H1 (cell line): ENCODE measurements around the gene DENND1A. TPM values are rescaled to one million over a fixed set of nuclear protein-coding genes. Genes with fewer than 3 reads are reported as not detected.

Experiments used
- BACH1 ChIP-seq: IDR thresholded peaks from 2 replicates; pipeline ENCODE4 v1.6.1; 2012; ENCODE audit warnings: low read length, improper control_type of control experiment
- BRCA1 ChIP-seq: IDR thresholded peaks from 2 replicates; pipeline ENCODE4 v1.6.1; 2012; ENCODE audit warnings: low read depth, low read length, improper control_type of control experiment
- CEBPB ChIP-seq: IDR thresholded peaks from 2 replicates; pipeline ENCODE4 v1.6.1; 2012; ENCODE audit warnings: low read depth, low read length
- EP300 ChIP-seq, 2 experiments: IDR thresholded peaks; 1 replicate in 1 of 2; 2 replicates in 1 of 2; pipeline ENCODE4 v1.6.1; 2011 to 2012; ENCODE audit warnings: low read depth in 2 of 2, low read length in 2 of 2, mild to moderate bottlenecking in 2 of 2, borderline replicate concordance in 1 of 2, inconsistent platforms in 1 of 2, moderate library complexity in 1 of 2
- GTF2F1 ChIP-seq: IDR thresholded peaks from 2 replicates; pipeline ENCODE4 v1.6.1; 2012; ENCODE audit warnings: low read depth, low read length, improper control_type of control experiment, borderline replicate concordance
- KDM4A ChIP-seq: IDR thresholded peaks from one replicate; pipeline ENCODE4 v1.7.1; 2012; ENCODE audit warnings: low read depth, mild to moderate bottlenecking, moderate library complexity, low read length, inconsistent platforms; ENCODE audit not compliant: severe bottlenecking
- SP2 ChIP-seq: IDR thresholded peaks from 2 replicates; pipeline ENCODE4 v1.6.1; 2012; ENCODE audit warnings: mild to moderate bottlenecking, low read length, inconsistent platforms
- SUZ12 ChIP-seq: fragments of 200-600 bp; sonication (generic); IDR thresholded peaks from 2 replicates; pipeline ENCODE4 v1.6.1; 2012; ENCODE audit warnings: mild to moderate bottlenecking, inconsistent platforms, low read length, moderate library complexity, mixed read lengths
- TAF1 ChIP-seq: IDR thresholded peaks from 2 replicates; pipeline ENCODE4 v1.6.1; 2011; ENCODE audit warnings: mild to moderate bottlenecking, low read depth, low read length
- ZNF274 ChIP-seq: IDR thresholded peaks from 2 replicates; pipeline ENCODE4 v1.7.0; 2012; ENCODE audit warnings: low read length, borderline replicate concordance; ENCODE audit errors: extremely low read depth
- polyA plus RNA-seq, 7 experiments: library from polyadenylated mRNA; depleted of rRNA in 3 of 7; stranded (reverse) in 5 of 7; unstranded in 2 of 7; fragments of >200 nt in 5 of 7; fragments of 200-250 nt in 2 of 7; gene quantifications; 1 replicate in 5 of 7; 2 replicates in 1 of 7; 4 replicates in 1 of 7; pipeline versions ENCODE4 v1.2.1 to v1.2.3, GENCODE V29; 2011 to 2013; ENCODE audit warnings: missing spikeins in 2 of 7, mixed read lengths in 2 of 7
- total RNA-seq: library from RNA; stranded (reverse); fragmentation: NEBNext Ultra II Directional; extraction: Animal tissue kit (Norgen Biotek cat#: 25700); gene quantifications from 2 replicates; pipeline ENCODE4 v1.2.1, GENCODE V29; 2021
- TF ChIP-seq, protein P1 (sequence below), 3 experiments: IDR thresholded peaks; 1 replicate in 2 of 3; 2 replicates in 1 of 3; pipeline versions ENCODE4 v1.5.1 to v1.6.1; 2011; ENCODE audit warnings: low read length in 3 of 3, mild to moderate bottlenecking in 3 of 3, inconsistent platforms in 2 of 3, low read depth in 1 of 3, moderate library complexity in 1 of 3; ENCODE audit not compliant: insufficient read depth in 1 of 3; ENCODE audit errors: control extremely low read depth in 1 of 3

The DENND1A gene
- total and polyA plus RNA-seq, 2 of the 8 experiments (the other 6 are each of a cell fraction or from before 2014, with no cell fraction given) = 24.1 to 26.4 TPM

DNA sequence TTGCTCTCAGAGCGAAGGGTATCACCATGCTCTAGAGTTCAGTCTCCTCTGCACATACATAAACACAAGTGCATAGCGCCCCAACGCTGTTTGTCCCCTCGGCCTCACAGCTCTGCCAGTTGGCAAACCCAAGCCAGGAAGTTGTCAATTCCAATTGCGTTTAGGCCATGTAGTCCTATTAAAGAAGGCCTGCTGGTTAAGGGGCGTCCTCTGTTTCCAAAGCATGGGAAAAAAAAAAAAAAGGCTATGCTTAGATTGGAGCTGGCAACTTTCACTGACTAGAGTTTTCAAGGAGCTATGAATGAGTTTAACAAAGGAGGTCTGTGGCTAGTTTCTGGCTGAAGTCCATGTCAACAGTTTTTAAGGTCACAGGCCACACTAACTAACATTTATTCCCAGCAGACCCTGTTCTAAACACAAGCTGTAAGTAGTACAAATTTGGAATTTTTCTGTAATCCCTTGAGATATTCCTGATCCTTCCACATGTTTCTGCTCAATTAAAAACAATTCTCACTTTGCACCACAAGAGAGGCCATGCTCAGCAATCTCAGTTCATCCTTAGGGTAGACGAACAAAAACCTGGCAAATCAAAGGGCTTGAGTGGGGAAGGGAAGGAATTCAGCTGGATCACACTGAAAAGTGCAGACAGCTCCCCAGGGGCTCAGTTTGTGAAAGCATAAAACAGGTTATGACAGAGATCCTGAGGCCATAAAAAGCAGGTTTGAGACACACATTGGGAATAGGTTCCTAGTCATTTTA lies 187.7 kb downstream of the DENND1A start (continued):
- TF ChIP-seq SUZ12 (no peak), GTF2F1 (no peak), TAF1 (no peak), BRCA1 (no peak), BACH1 (no peak), EP300 (IDR thresholded peaks at IDR 0.05; ENCODE audit: borderline replicate concordance in 1 of 2, low read depth in 2 of 2, low read length in 2 of 2) (no peak), ZNF274 (no peak), SP2 (no peak), CEBPB (no peak), KDM4A (no peak)
- TF ChIP-seq, protein P1, sequence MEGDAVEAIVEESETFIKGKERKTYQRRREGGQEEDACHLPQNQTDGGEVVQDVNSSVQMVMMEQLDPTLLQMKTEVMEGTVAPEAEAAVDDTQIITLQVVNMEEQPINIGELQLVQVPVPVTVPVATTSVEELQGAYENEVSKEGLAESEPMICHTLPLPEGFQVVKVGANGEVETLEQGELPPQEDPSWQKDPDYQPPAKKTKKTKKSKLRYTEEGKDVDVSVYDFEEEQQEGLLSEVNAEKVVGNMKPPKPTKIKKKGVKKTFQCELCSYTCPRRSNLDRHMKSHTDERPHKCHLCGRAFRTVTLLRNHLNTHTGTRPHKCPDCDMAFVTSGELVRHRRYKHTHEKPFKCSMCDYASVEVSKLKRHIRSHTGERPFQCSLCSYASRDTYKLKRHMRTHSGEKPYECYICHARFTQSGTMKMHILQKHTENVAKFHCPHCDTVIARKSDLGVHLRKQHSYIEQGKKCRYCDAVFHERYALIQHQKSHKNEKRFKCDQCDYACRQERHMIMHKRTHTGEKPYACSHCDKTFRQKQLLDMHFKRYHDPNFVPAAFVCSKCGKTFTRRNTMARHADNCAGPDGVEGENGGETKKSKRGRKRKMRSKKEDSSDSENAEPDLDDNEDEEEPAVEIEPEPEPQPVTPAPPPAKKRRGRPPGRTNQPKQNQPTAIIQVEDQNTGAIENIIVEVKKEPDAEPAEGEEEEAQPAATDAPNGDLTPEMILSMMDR (IDR thresholded peaks at IDR 0.05; ENCODE audit: control extremely low read depth in 1 of 3, insufficient read depth in 1 of 3, low read depth in 1 of 3, low read length in 3 of 3) = no peak
